Endodermal cell (in vitro differentiated cells): ENCODE data around the gene CCNI. TPM values are rescaled to one million over a fixed set of nuclear protein-coding genes. Genes with fewer than 3 reads are reported as not detected.

Experiments used
- DNase-seq: peaks from one replicate; pipeline ENCODE4 v3.0.0-alpha.2; 2017
- H3K27ac ChIP-seq: 2 replicates; pipeline ENCODE4 v1.5.1; 2013; ENCODE audit warnings: mild to moderate bottlenecking, low read depth, low read length, moderate library complexity
- H3K27me3 ChIP-seq: 2 replicates; pipeline ENCODE4 v1.6.1; 2013; ENCODE audit warnings: mild to moderate bottlenecking, low read length, moderate library complexity; ENCODE audit not compliant: insufficient read depth, control insufficient read depth, poor library complexity, severe bottlenecking
- H3K36me3 ChIP-seq: 2 replicates; pipeline ENCODE4 v1.7.0; 2013; ENCODE audit warnings: mild to moderate bottlenecking, low read length, moderate library complexity; ENCODE audit not compliant: control insufficient read depth, insufficient read depth
- H3K4me1 ChIP-seq: one replicate; pipeline ENCODE4 v1.7.0; 2013; ENCODE audit warnings: low read length; ENCODE audit not compliant: control insufficient read depth, insufficient read depth
- H3K4me3 ChIP-seq: 2 replicates; pipeline ENCODE4 v1.5.1; 2013; ENCODE audit warnings: mild to moderate bottlenecking, low read length, moderate library complexity
- H3K9ac ChIP-seq: 2 replicates; pipeline ENCODE4 v1.6.1; 2013; ENCODE audit warnings: mild to moderate bottlenecking, low read length, moderate library complexity; ENCODE audit not compliant: poor library complexity, severe bottlenecking; ENCODE audit errors: extremely low read depth
- H3K9me3 ChIP-seq: 2 replicates; pipeline ENCODE4 v1.6.1; 2013; ENCODE audit warnings: mild to moderate bottlenecking, low read length, moderate library complexity; ENCODE audit not compliant: control insufficient read depth
- H3K27ac Mint-ChIP-seq: 2 replicates; pipeline ENCODE4 v1.8.0; 2020; ENCODE audit warnings: mixed read lengths
- H3K27me3 Mint-ChIP-seq: 2 replicates; pipeline ENCODE4 v1.8.0; 2021; ENCODE audit warnings: mild to moderate bottlenecking, mixed read lengths; ENCODE audit not compliant: insufficient read depth
- H3K36me3 Mint-ChIP-seq: 2 replicates; pipeline ENCODE4 v1.8.0; 2020; ENCODE audit warnings: low read depth, mixed read lengths
- H3K4me1 Mint-ChIP-seq: 2 replicates; pipeline ENCODE4 v1.8.0; 2020; ENCODE audit warnings: mixed read lengths
- H3K4me3 Mint-ChIP-seq: 2 replicates; pipeline ENCODE4 v1.8.0; 2020; ENCODE audit warnings: mild to moderate bottlenecking, moderate library complexity, mixed read lengths
- H3K9me3 Mint-ChIP-seq: 2 replicates; pipeline ENCODE4 v1.8.0; 2020; ENCODE audit warnings: mild to moderate bottlenecking, mixed read lengths
- CTCF ChIP-seq: fragments of 200-600 bp; sonication (generic); conservative IDR thresholded peaks from 2 replicates; pipeline ENCODE4 v1.5.0; 2021; ENCODE audit warnings: antibody characterized with exemption, mild to moderate bottlenecking
- WGBS, 2 experiments: methylation state at CpG; one replicate each; pipeline versions ENCODE4 v1.1.5 to v1.1.7; 2013; ENCODE audit warnings: missing lambda C conversion rate in 2 of 2, mixed read lengths in 1 of 2; ENCODE audit not compliant: insufficient coverage in 1 of 2, insufficient read length in 1 of 2; 5-methylcytosine and 5-hydroxymethylcytosine counted together
- total RNA-seq, 2 donors: library from RNA; stranded (reverse); fragmentation: NEBNext Ultra II Directional in 1 of 2; extraction: Animal tissue kit (Norgen Biotek cat#: 25700) in 1 of 2; gene quantifications; 2 replicates in 1 of 2; 3 replicates in 1 of 2; pipeline ENCODE4 v1.2.1, GENCODE V29; 2021

The CCNI gene
- total RNA-seq, 2 donors from 2014 or later = 283 to 302 TPM

DNA sequence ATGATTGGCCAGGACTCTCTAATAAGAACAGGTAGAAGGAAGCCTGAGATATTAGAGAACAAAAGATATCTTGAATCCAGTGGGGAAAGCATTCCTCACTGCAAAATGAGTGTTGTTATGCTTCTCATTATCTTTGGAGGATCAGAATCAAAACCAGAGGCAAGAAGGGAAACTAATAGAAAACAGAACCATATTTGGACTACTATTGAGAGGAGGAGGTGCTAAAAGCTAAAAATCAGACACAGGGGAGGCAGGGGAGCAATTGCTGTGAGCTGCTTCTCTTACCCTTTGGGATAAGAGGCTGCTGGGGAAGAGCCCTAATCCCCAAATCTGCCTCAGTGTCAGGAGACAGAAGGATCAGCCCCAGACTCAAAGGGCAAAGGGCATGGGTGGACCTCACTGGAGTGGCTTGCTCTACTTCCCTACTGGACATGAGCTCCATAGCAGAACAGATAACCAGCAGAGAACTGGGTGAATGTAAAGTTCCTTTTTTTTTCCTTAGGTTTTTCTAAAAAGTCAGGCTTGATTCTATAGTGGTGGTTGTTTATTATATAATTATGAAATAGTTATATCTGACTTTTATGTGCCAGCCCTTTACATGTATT lies 66.2 kb downstream of the CCNI start:
- no peaks in the 10 kb centered on the region for H3K9me3 Mint-ChIP-seq

DNA sequence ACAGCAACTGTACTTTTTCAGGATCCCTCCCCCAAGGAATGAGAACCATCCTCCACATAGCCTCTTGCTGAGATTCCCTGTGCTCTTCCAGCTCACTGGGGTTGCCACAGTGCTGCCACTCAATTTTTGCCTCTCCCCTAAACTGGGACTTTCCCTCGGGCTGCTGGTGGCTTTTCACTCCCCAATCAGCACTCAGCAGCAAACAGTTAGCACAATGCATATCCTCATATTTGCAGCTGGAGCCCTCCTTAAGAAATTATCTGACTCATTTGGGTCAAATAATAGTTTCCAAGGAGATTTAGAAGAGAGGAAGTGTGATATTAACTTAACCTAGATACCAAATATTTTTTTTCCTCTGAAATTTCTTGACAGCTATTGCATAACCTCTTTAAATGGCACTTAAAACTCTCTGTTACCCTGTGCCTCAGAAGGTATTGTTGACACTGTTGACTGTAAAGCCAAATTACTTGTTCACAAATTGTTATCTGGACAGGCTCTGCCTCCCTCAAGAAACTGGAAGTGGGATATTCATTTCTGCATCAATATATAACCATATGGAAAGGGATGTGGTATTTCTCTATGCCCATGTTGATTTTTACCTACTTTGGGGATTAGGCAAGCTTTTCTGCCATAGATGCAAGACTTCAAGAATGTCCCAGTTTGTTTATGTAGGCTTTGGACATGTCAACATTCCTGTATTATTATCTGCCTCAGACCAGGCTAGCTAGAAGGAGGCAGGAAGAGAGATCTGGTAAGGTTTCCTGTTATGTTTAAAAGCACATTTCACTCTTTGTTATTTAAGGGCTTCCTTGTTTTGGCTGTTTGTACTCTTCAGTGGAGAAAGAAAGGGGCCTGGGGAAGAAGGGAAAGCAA lies 68.2 kb downstream of the CCNI start:
- Mint-ChIP-seq H3K4me3 (no peak overlapping the region), H3K36me3 (peaks cover 23% of the 10 kb centered on the region), H3K27me3 (no peaks in the 10 kb centered on the region), H3K27ac (peak overlapping the region; percentile 52), H3K9me3 (no peaks in the 10 kb centered on the region), H3K4me1 (peaks cover 50% of the 10 kb centered on the region)
- Histone ChIP-seq H3K4me1 (peaks cover 3% of the 10 kb centered on the region), H3K27me3 (no peaks in the 10 kb centered on the region), H3K4me3 (no peak overlapping the region), H3K36me3 (peaks cover 53% of the 10 kb centered on the region), H3K9ac (no peak overlapping the region), H3K9me3 (no peaks in the 10 kb centered on the region), H3K27ac (peak overlapping the region; percentile 74)
- 50 to 69% methylated on average over 1 of the region's 1 CpG for WGBS, 2 experiments
- no peak for TF ChIP-seq CTCF
- no peak for DNase-seq

More for the DNA sequence above, 66.2 kb downstream of the CCNI start:
- H3K27ac Mint-ChIP-seq = no peak overlapping the region
- H3K4me3 Mint-ChIP-seq = no peak overlapping the region
- no peak overlapping the region for H3K9ac ChIP-seq
- H3K4me1 ChIP-seq = peaks cover 21% of the 10 kb centered on the region
- peaks cover 67% of the 10 kb centered on the region for H3K4me1 Mint-ChIP-seq
- H3K27ac ChIP-seq = no peak overlapping the region
- no peak for DNase-seq
- TF ChIP-seq CTCF = no peak
- peaks cover 20% of the 10 kb centered on the region for H3K36me3 Mint-ChIP-seq
- H3K27me3 Mint-ChIP-seq = no peaks in the 10 kb centered on the region
- no peaks in the 10 kb centered on the region for H3K9me3 ChIP-seq
- no peaks in the 10 kb centered on the region for H3K27me3 ChIP-seq
- H3K4me3 ChIP-seq = no peak overlapping the region
- peaks cover 35% of the 10 kb centered on the region for H3K36me3 ChIP-seq

- H3K4me1 Mint-ChIP-seq = peaks cover 50% of the 10 kb centered on the region
- H3K27ac ChIP-seq = peak overlapping the region; percentile 74
Measured at GRCh38 chr4:77006753-77007353, 68.9 kb downstream of the CCNI start.

More at GRCh38 chr4:77006753-77007353, 68.9 kb downstream of the CCNI start:
- Mint-ChIP-seq H3K36me3 (peaks cover 23% of the 10 kb centered on the region), H3K4me3 (no peak overlapping the region), H3K9me3 (no peaks in the 10 kb centered on the region), H3K27ac (peak overlapping the region; percentile 47), H3K27me3 (no peaks in the 10 kb centered on the region)
- Histone ChIP-seq H3K4me3 (no peak overlapping the region), H3K36me3 (peaks cover 58% of the 10 kb centered on the region), H3K4me1 (peaks cover 3% of the 10 kb centered on the region), H3K9ac (no peak overlapping the region), H3K27me3 (no peaks in the 10 kb centered on the region), H3K9me3 (no peaks in the 10 kb centered on the region)
- no peak for TF ChIP-seq CTCF
- DNase-seq = no peak
- 77 to 81% methylated on average over 2 to 3 of the region's 4 CpGs for whole genome bisulfite sequencing, 2 experiments
